Uterus (tissue), 4 donors: ENCODE data around the gene TMEM11. TPM values are rescaled to one million over a fixed set of nuclear protein-coding genes. Genes with fewer than 3 reads are reported as not detected.
A peak's percentile ranks its signal among the peaks of the same experiment; 100 is the strongest.
"Not testable (repeated sequence)": the region's sequence is repeated elsewhere in the genome, so short reads cannot be mapped to it uniquely, and the experiment has no call there.

Source experiments
- DNase-seq, 2 donors: peaks; one replicate each; pipeline ENCODE4 v3.0.0-alpha.2; 2019 to 2020
- H3K27ac ChIP-seq, 2 donors: fragments of 200-600 bp; sonication (generic); 1 replicate in 1 of 2; 2 replicates in 1 of 2; pipeline ENCODE4 v1.5.1; 2016 to 2018
- H3K27me3 ChIP-seq, 2 donors: fragments of 200-600 bp; sonication (generic); one replicate each; pipeline ENCODE4 v1.5.1; 2018 to 2019; ENCODE audit warnings: control low read depth in 1 of 2
- H3K36me3 ChIP-seq, 2 donors: fragments of 200-600 bp; sonication (generic); one replicate each; pipeline ENCODE4 v1.5.1; 2019; ENCODE audit warnings: control low read depth in 1 of 2
- H3K4me1 ChIP-seq, 2 donors: fragments of 200-600 bp; sonication (generic); one replicate each; pipeline ENCODE4 v1.5.1; 2018 to 2019; ENCODE audit warnings: control low read depth in 1 of 2
- H3K4me3 ChIP-seq, 2 donors: fragments of 200-600 bp; sonication (generic); 1 replicate in 1 of 2; 2 replicates in 1 of 2; pipeline ENCODE4 v1.5.1; 2018 to 2019; ENCODE audit warnings: mild to moderate bottlenecking in 1 of 2
- H3K9me3 ChIP-seq, 2 donors: fragments of 200-600 bp; sonication (generic); one replicate each; pipeline ENCODE4 v1.5.1; 2019; ENCODE audit warnings: control low read depth in 1 of 2
- CTCF ChIP-seq, 4 experiments: fragments of 200-600 bp in 2 of 4; fragments of 450-650 bp in 2 of 4; sonication (generic) in 2 of 4; IDR thresholded peaks; one replicate each; pipeline ENCODE4 v1.5.1; 2016 to 2019; ENCODE audit warnings: antibody characterized with exemption in 4 of 4, mild to moderate bottlenecking in 2 of 4, moderate library complexity in 1 of 4
- POLR2A ChIP-seq, 2 donors: fragments of 450-650 bp; IDR thresholded peaks; one replicate each; pipeline ENCODE4 v1.6.1; 2016; ENCODE audit warnings: antibody characterized with exemption in 2 of 2, mild to moderate bottlenecking in 1 of 2, moderate library complexity in 1 of 2
- intact Hi-C: fragments of 100-400 bp; cut with DNase I; formaldehyde crosslinking; loops from one replicate; pipeline ENCODE4 v1.15.1; 2023; ENCODE audit warnings: low total_unique reads
- total RNA-seq, 4 donors: library from RNA; depleted of rRNA in 3 of 4; stranded (reverse); fragments of >200 nt in 3 of 4; gene quantifications; one replicate each; pipeline versions ENCODE4 v1.1.0 to v1.2.4, GENCODE V29; 2014 to 2023
- donor health status: DM: yes; HTN: yes; CAD: no.

The TMEM11 gene
- total RNA-seq, 4 donors from 2014 or later, result 6.9 to 23.8 (median 15.3) TPM

GRCh38 chr17:21199311-21199710, 14.7 kb downstream of the TMEM11 start:
- intact Hi-C loops, result no loop called here
- H3K4me1 ChIP-seq, result no peaks in the 10 kb centered on the region
- no peaks in the 10 kb centered on the region for H3K9me3 ChIP-seq
- no peak overlapping the region for H3K4me3 ChIP-seq
- H3K27me3 ChIP-seq, result no peaks in the 10 kb centered on the region
- TF ChIP-seq POLR2A (IDR thresholded peaks at IDR 0.05), result no peak
- H3K27ac ChIP-seq, result no peak overlapping the region
- H3K36me3 ChIP-seq, result no peaks in the 10 kb centered on the region
- DNase-seq, result no peak

- Histone ChIP-seq H3K36me3 (no peaks in the 10 kb centered on the region), H3K4me3 (no peak overlapping the region), H3K4me1 (no peaks in the 10 kb centered on the region), H3K9me3 (no peaks in the 10 kb centered on the region), H3K27me3 (no peaks in the 10 kb centered on the region), H3K27ac (no peak overlapping the region)
- no peak for DNase-seq
- TF ChIP-seq POLR2A (IDR thresholded peaks at IDR 0.05) (no peak), CTCF (IDR thresholded peaks at IDR 0.05) (no peak)
- intact Hi-C loops, result no loop called here
These were observed 15.6 kb downstream of the TMEM11 start for GRCh38 chr17:21198411-21198810.

- H3K9me3 ChIP-seq, result no peaks in the 10 kb centered on the region
- no peak overlapping the region for H3K4me3 ChIP-seq
- H3K4me1 ChIP-seq, result peaks cover 0 to 3% of the 10 kb centered on the region in 2 donors
- no peak overlapping the region for H3K27ac ChIP-seq
- intact Hi-C loops, result no loop called here
- no peaks in the 10 kb centered on the region for H3K27me3 ChIP-seq
- DNase-seq, result no peak
- TF ChIP-seq POLR2A (IDR thresholded peaks at IDR 0.05) (no peak), CTCF (IDR thresholded peaks at IDR 0.05) (no peak)
- H3K36me3 ChIP-seq, result no peaks in the 10 kb centered on the region
These were observed 17.8 kb downstream of the TMEM11 start for GRCh38 chr17:21196126-21196525.

GRCh38 chr17:21194703-21195102, 19.3 kb downstream of the TMEM11 start:
- Histone ChIP-seq H3K36me3 (no peaks in the 10 kb centered on the region), H3K4me3 (no peak overlapping the region), H3K9me3 (no peaks in the 10 kb centered on the region), H3K27ac (peak overlapping the region; percentile 32 to 49), H3K27me3 (no peaks in the 10 kb centered on the region), H3K4me1 (peaks cover 0 to 7% of the 10 kb centered on the region in 2 donors)
- intact Hi-C loops, result no loop called here
- TF ChIP-seq POLR2A (IDR thresholded peaks at IDR 0.05), result no peak
- no peak for TF ChIP-seq CTCF (IDR thresholded peaks at IDR 0.05)
- DNase-seq, result peak; percentile 37 to 65

- no peak for DNase-seq
- intact Hi-C loops, result no loop called here
- TF ChIP-seq POLR2A (IDR thresholded peaks at IDR 0.05) (no peak), CTCF (IDR thresholded peaks at IDR 0.05) (no peak)
- no peaks in the 10 kb centered on the region for H3K36me3 ChIP-seq
- no peak overlapping the region for H3K4me3 ChIP-seq
- H3K27me3 ChIP-seq, result no peaks in the 10 kb centered on the region
- no peaks in the 10 kb centered on the region for H3K9me3 ChIP-seq
- H3K27ac ChIP-seq, result peak overlapping the region; percentile 32 to 49
- H3K4me1 ChIP-seq, result peaks cover 0 to 7% of the 10 kb centered on the region in 2 donors
These were observed 19.7 kb downstream of the TMEM11 start for GRCh38 chr17:21194226-21194625.

- Histone ChIP-seq H3K9me3 (no peaks in the 10 kb centered on the region), H3K4me1 (peaks cover 0 to 7% of the 10 kb centered on the region in 2 donors), H3K36me3 (no peaks in the 10 kb centered on the region), H3K27me3 (no peaks in the 10 kb centered on the region), H3K27ac (no peak overlapping the region), H3K4me3 (no peak overlapping the region)
- no peak for TF ChIP-seq POLR2A (IDR thresholded peaks at IDR 0.05)
- no peak for TF ChIP-seq CTCF (IDR thresholded peaks at IDR 0.05)
- no peak for DNase-seq
- intact Hi-C loops, result no loop called here
These were observed 20.9 kb downstream of the TMEM11 start for GRCh38 chr17:21193031-21193430.

GRCh38 chr17:21192414-21192813, 21.5 kb downstream of the TMEM11 start:
- H3K4me1 ChIP-seq, H3K9me3 ChIP-seq, DNase-seq, intact Hi-C loops, H3K36me3 ChIP-seq, H3K27ac ChIP-seq, H3K4me3 ChIP-seq, H3K27me3 ChIP-seq: not testable (repeated sequence)
